Adrenal gland (tissue), 5 donors: ENCODE results near the gene TFEC.

Source experiments
- POLR2A ChIP-seq, 2 donors: fragments of 450-650 bp; IDR thresholded peaks; one replicate each; pipeline ENCODE4 v1.6.1; 2017; ENCODE audit warnings: antibody characterized with exemption in 2 of 2, mild to moderate bottlenecking in 2 of 2, moderate library complexity in 1 of 2
- TF ChIP-seq, protein P1 (sequence below), 6 experiments: fragments of 450-650 bp in 4 of 6; fragments of 200-600 bp in 2 of 6; sonication (generic) in 1 of 6; IDR thresholded peaks; 1 replicate in 5 of 6; 2 replicates in 1 of 6; pipeline versions ENCODE4 v1.5.1 to v1.8.0; 2016 to 2021; ENCODE audit warnings: antibody characterized with exemption in 6 of 6, mild to moderate bottlenecking in 2 of 6, moderate library complexity in 1 of 6
- donor health status: DM: no; HTN: no; CAD: no.

GRCh38 chr7:116030651-116031276, at the start of gene TFEC:
- TF ChIP-seq, protein P1, sequence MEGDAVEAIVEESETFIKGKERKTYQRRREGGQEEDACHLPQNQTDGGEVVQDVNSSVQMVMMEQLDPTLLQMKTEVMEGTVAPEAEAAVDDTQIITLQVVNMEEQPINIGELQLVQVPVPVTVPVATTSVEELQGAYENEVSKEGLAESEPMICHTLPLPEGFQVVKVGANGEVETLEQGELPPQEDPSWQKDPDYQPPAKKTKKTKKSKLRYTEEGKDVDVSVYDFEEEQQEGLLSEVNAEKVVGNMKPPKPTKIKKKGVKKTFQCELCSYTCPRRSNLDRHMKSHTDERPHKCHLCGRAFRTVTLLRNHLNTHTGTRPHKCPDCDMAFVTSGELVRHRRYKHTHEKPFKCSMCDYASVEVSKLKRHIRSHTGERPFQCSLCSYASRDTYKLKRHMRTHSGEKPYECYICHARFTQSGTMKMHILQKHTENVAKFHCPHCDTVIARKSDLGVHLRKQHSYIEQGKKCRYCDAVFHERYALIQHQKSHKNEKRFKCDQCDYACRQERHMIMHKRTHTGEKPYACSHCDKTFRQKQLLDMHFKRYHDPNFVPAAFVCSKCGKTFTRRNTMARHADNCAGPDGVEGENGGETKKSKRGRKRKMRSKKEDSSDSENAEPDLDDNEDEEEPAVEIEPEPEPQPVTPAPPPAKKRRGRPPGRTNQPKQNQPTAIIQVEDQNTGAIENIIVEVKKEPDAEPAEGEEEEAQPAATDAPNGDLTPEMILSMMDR (IDR thresholded peaks at IDR 0.05), result no peak
- TF ChIP-seq POLR2A (IDR thresholded peaks at IDR 0.05), result no peak
